ENCODE results near the gene ST3GAL3. TPM values are rescaled to one million over a fixed set of nuclear protein-coding genes. Genes with fewer than 3 reads are reported as not detected.

Gene ST3GAL3
- total RNA-seq, 1 experiment from 2014 or later, result 8.6 TPM

- TF ChIP-seq USF2 (CRISPR knock-in tag; IDR thresholded peaks at IDR 0.05) (peak; percentile 100), ZNF281 (CRISPR knock-in tag; IDR thresholded peaks at IDR 0.05) (no peak), ZSCAN18 (CRISPR knock-in tag; IDR thresholded peaks at IDR 0.05) (no peak), E2F1 (CRISPR knock-in tag; IDR thresholded peaks at IDR 0.05) (no peak; the same call in 1 of the 2 replicates), GABPB1 (CRISPR knock-in tag; IDR thresholded peaks at IDR 0.05) (peak; percentile 71; the same call in 1 of the 2 replicates), ZBTB21 (CRISPR knock-in tag; IDR thresholded peaks at IDR 0.05; ENCODE audit: borderline replicate concordance) (no peak), ZNF671 (CRISPR knock-in tag; IDR thresholded peaks at IDR 0.05) (peak; percentile 51; the same call in 1 of the 2 replicates), FOXJ3 (CRISPR knock-in tag; IDR thresholded peaks at IDR 0.05; ENCODE audit: borderline replicate concordance) (no peak), NFATC4 (CRISPR knock-in tag; IDR thresholded peaks at IDR 0.05) (no peak), PRRX2 (CRISPR knock-in tag; IDR thresholded peaks at IDR 0.05) (peak; percentile 90; the same call in 1 of the 2 replicates), ZNF232 (CRISPR knock-in tag; IDR thresholded peaks at IDR 0.05) (peak; percentile 60; the same call in 1 of the 2 replicates), CREM (CRISPR knock-in tag; IDR thresholded peaks at IDR 0.05) (peak; percentile 86; the same call in 1 of the 2 replicates), TP53 (CRISPR knock-in tag; IDR thresholded peaks at IDR 0.05) (no peak), MAX (CRISPR knock-in tag; IDR thresholded peaks at IDR 0.05) (peak; percentile 95), JUN (CRISPR knock-in tag; IDR thresholded peaks at IDR 0.05) (0 out of 2 replicates have a peak, but pooled peaks have one; percentile 13), FOXP4 (CRISPR knock-in tag; IDR thresholded peaks at IDR 0.05) (peak; percentile 76), ERG (CRISPR knock-in tag; IDR thresholded peaks at IDR 0.05) (peak; percentile 86; the same call in 1 of the 2 replicates), FOXK1 (CRISPR knock-in tag; IDR thresholded peaks at IDR 0.05) (peak; percentile 88), ARID4B (CRISPR knock-in tag; IDR thresholded peaks at IDR 0.05; ENCODE audit: borderline replicate concordance) (peak; percentile 63; the same call in 1 of the 2 replicates), ATF3 (CRISPR knock-in tag; conservative IDR thresholded peaks at IDR 0.05) (no peak), TEAD4 (CRISPR knock-in tag; IDR thresholded peaks at IDR 0.05) (no peak), KAT7 (CRISPR knock-in tag; IDR thresholded peaks at IDR 0.05; ENCODE audit: borderline replicate concordance) (peak; percentile 75; the same call in 1 of the 2 replicates)
These were observed 267.3 kb downstream of the ST3GAL3 start, which contains the start of gene ATP6V0B (continued) for GRCh38 chr1:43974443-43975248.

Measured in WTC11 (cell line).